Right atrium auricular region (tissue), 2 donors: ENCODE measurements around the gene SYNJ2. TPM values are rescaled to one million over a fixed set of nuclear protein-coding genes. Genes with fewer than 3 reads are reported as not detected.
A peak's percentile ranks its signal among the peaks of the same experiment; 100 is the strongest.

Experiments used
- DNase-seq: peaks from one replicate; pipeline ENCODE4 v3.0.0-alpha.2; 2019; ENCODE audit warnings: low spot score
- H3K27ac ChIP-seq, 2 donors: fragments of 200-600 bp; sonication (generic); 1 replicate in 1 of 2; 2 replicates in 1 of 2; pipeline ENCODE4 v1.5.1; 2016 to 2019
- H3K27me3 ChIP-seq, 2 donors: fragments of 200-600 bp; sonication (generic); one replicate each; pipeline versions ENCODE4 v1.5.1 to v1.6.0; 2017 to 2019
- H3K36me3 ChIP-seq: fragments of 200-600 bp; sonication (generic); one replicate; pipeline ENCODE4 v1.5.1; 2016
- H3K4me1 ChIP-seq, 2 donors: fragments of 200-600 bp; sonication (generic); one replicate each; pipeline versions ENCODE4 v1.5.1 to v1.6.0; 2017 to 2019
- H3K4me3 ChIP-seq, 2 donors: fragments of 200-600 bp; sonication (generic); 1 replicate in 1 of 2; 2 replicates in 1 of 2; pipeline ENCODE4 v1.5.1; 2017 to 2019; ENCODE audit warnings: mild to moderate bottlenecking in 1 of 2, moderate library complexity in 1 of 2
- H3K9me3 ChIP-seq, 2 donors: fragments of 200-600 bp; sonication (generic); one replicate each; pipeline ENCODE4 v1.5.1; 2019
- total RNA-seq, 2 donors: library from RNA; depleted of rRNA; stranded (reverse); fragments of >200 nt; gene quantifications; one replicate each; pipeline ENCODE4 v1.1.0, GENCODE V29; 2016
- TF ChIP-seq, protein P1 (sequence below), 2 donors: fragments of 200-600 bp; sonication (generic); IDR thresholded peaks; one replicate each; pipeline ENCODE4 v1.5.1; 2019; ENCODE audit warnings: antibody characterized with exemption in 2 of 2

Gene SYNJ2
- total RNA-seq, 2 donors from 2014 or later: 10.1 to 20.0 TPM

DNA sequence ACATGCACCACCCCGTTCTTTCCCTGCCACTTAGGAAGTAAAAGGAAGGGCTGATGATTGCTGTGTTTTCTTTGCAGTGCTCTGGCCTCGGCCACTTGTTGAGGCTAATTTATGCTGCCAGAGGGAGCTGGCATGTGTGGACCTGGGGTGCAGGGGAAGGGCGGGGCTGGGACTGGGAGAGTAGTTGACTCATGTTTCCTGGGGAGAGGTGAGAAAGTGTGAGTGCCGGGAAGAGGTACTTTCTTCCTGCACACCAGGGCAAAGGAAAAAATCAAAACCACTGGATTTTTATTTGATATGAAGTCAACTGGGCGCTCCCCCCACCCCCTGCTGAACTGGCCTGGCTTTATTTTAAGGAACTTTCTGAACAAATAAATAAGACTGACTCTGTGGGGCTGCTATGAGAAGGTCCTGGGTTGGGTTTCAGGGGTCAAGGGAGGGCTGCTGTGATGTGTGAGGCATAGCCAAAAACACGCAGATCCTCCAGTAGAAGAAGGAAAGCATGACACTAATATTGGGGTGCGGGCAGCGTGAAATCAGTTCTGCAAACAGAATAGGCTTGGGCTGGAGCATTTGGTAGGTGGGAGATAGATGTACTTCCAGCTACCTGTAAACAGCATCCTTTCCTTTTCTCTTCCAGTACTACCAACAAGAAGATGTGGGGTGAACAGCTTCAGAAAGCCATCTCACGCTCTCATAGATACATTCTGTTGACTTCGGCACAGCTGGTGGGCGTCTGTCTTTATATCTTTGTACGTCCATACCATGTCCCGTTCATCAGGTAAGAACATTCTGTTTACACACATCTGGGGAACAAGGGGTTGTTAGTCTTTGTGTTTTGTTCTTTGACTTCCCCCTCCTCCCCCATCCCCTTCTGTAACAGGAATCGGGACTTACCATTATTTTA is 87.5 kb downstream of the SYNJ2 start:
- Histone ChIP-seq H3K4me1 (peaks cover 0 to 14% of the 10 kb centered on the region in 2 donors), H3K4me3 (no peak overlapping the region), H3K9me3 (no peaks in the 10 kb centered on the region), H3K36me3 (peaks cover 59% of the 10 kb centered on the region), H3K27me3 (no peaks in the 10 kb centered on the region), H3K27ac (peak overlapping the region; percentile 33 to 35)
- TF ChIP-seq, protein P1, sequence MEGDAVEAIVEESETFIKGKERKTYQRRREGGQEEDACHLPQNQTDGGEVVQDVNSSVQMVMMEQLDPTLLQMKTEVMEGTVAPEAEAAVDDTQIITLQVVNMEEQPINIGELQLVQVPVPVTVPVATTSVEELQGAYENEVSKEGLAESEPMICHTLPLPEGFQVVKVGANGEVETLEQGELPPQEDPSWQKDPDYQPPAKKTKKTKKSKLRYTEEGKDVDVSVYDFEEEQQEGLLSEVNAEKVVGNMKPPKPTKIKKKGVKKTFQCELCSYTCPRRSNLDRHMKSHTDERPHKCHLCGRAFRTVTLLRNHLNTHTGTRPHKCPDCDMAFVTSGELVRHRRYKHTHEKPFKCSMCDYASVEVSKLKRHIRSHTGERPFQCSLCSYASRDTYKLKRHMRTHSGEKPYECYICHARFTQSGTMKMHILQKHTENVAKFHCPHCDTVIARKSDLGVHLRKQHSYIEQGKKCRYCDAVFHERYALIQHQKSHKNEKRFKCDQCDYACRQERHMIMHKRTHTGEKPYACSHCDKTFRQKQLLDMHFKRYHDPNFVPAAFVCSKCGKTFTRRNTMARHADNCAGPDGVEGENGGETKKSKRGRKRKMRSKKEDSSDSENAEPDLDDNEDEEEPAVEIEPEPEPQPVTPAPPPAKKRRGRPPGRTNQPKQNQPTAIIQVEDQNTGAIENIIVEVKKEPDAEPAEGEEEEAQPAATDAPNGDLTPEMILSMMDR (IDR thresholded peaks at IDR 0.05): no peak
- DNase-seq: no peak

DNA sequence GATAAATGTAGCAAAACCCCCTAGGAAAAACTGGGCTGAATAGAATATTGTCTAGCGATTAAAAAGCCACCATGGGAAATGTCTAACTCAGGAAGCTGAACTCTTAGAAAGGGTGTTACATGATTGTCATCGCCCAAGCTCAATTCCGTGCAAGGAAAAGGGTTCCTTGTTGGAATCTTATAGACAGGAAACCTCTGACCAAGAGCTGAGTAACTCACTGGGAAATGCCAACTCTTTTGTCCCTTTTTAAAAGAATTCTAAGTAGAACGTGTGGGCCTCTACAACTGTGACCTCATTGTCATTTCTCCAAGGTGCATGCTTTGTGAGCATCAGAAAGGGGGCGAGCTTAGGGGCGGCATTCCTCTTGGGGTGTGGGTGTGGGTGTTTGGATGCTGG is 88.1 kb downstream of the SYNJ2 start:
- no peak for DNase-seq
- Histone ChIP-seq H3K9me3 (no peaks in the 10 kb centered on the region), H3K27ac (peak overlapping the region in 1 of 2 donors; percentile 16), H3K27me3 (no peaks in the 10 kb centered on the region), H3K4me3 (no peak overlapping the region), H3K36me3 (peaks cover 52% of the 10 kb centered on the region), H3K4me1 (peaks cover 0 to 14% of the 10 kb centered on the region in 2 donors)
- TF ChIP-seq, protein P1 (IDR thresholded peaks at IDR 0.05): no peak

GRCh38 chr6:158070513-158070912 is 88.8 kb downstream of the SYNJ2 start:
- Histone ChIP-seq H3K9me3 (no peaks in the 10 kb centered on the region), H3K4me3 (no peak overlapping the region), H3K27me3 (no peaks in the 10 kb centered on the region), H3K4me1 (peaks cover 0 to 14% of the 10 kb centered on the region in 2 donors), H3K27ac (peak overlapping the region in 1 of 2 donors; percentile 16), H3K36me3 (peaks cover 47% of the 10 kb centered on the region)
- no peak for DNase-seq
- TF ChIP-seq, protein P1 (IDR thresholded peaks at IDR 0.05): no peak

DNA sequence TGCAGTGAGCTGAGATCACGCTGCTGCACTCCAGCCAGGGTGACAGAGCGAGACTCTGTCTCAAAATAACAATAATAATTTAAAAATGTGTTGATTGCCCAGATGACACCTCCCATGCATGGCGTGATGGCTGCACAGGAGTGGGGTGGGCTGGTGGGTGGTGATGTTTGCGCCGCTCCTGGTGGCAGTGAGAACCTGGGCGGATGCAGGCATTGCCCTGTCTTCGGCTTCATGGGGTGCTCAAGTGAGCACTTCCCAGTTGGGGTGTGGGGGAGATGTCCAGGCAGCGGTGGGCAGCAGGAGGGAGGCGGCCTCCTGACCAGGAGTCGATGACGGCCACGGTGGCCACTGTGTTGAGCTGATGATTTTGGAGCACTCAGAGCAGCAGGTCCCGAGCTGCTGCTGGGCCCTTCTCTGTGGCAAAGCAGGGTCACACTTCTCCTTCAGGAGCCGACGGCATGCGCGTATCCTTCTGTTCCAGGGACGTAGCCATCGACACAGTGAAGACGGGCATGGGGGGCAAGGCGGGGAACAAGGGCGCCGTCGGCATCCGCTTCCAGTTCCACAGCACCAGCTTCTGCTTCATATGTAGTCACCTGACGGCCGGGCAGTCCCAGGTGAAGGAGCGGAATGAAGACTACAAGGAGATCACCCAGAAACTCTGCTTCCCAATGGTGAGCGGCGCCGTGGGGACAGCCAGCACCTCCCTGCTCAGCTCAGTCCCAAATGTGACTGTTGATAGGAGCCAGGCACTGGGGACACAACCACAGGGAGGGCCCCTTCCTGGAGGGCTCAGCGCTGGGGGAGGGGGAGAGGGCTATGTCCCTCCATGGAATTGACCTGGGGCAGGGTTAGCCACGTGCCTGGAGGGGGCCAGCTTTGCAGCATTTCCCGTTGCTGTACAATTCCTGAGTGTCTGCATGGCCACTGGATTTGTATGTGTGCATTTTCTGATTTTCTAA is 89.7 kb downstream of the SYNJ2 start:
- Histone ChIP-seq H3K27me3 (no peaks in the 10 kb centered on the region), H3K36me3 (peaks cover 43% of the 10 kb centered on the region), H3K9me3 (no peaks in the 10 kb centered on the region), H3K4me3 (no peak overlapping the region), H3K27ac (no peak overlapping the region), H3K4me1 (peaks cover 0 to 14% of the 10 kb centered on the region in 2 donors)
- DNase-seq: no peak
- TF ChIP-seq, protein P1 (IDR thresholded peaks at IDR 0.05): no peak

GRCh38 chr6:158072083-158072721 is 90.5 kb downstream of the SYNJ2 start:
- Histone ChIP-seq H3K4me1 (peaks cover 0 to 14% of the 10 kb centered on the region in 2 donors), H3K36me3 (peaks cover 43% of the 10 kb centered on the region), H3K4me3 (no peak overlapping the region), H3K27me3 (no peaks in the 10 kb centered on the region), H3K27ac (no peak overlapping the region), H3K9me3 (no peaks in the 10 kb centered on the region)
- peak; percentile 81 for DNase-seq
- TF ChIP-seq, protein P1 (IDR thresholded peaks at IDR 0.05): peak; percentile 59 to 87
